ENCODE results near the gene HMGCLL1. TPM values are rescaled to one million over a fixed set of nuclear protein-coding genes. Genes with fewer than 3 reads are reported as not detected.

Gene HMGCLL1
- total and polyA plus RNA-seq, 8 donors = 0.10 to 3.3 (median 0.68) TPM; not detected in 3

DNA sequence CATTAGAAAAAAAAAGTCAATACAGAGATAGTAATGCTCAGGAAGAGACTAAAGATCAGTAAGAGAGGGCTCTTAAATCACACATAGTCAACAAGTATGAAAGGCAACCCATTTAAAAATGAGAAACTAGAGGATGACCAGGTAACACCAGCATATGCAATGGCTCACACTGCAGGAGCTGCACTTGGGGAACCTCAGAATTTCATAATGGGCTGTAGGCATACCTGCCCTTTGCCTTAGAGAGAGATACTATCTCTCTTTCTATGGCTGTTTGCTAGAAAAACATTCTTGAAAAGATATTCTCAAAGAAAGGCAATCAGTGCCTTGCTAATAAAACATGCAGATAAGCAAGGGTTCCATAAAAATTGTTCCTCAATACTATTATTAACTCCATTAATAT, 33.2 kb downstream of the HMGCLL1 start:
- DNase-seq = no peak
- no peak for TF ChIP-seq POLR2A (IDR thresholded peaks at IDR 0.05)
- TF ChIP-seq EP300 (IDR thresholded peaks at IDR 0.05) = no peak
- TF ChIP-seq, protein P1, sequence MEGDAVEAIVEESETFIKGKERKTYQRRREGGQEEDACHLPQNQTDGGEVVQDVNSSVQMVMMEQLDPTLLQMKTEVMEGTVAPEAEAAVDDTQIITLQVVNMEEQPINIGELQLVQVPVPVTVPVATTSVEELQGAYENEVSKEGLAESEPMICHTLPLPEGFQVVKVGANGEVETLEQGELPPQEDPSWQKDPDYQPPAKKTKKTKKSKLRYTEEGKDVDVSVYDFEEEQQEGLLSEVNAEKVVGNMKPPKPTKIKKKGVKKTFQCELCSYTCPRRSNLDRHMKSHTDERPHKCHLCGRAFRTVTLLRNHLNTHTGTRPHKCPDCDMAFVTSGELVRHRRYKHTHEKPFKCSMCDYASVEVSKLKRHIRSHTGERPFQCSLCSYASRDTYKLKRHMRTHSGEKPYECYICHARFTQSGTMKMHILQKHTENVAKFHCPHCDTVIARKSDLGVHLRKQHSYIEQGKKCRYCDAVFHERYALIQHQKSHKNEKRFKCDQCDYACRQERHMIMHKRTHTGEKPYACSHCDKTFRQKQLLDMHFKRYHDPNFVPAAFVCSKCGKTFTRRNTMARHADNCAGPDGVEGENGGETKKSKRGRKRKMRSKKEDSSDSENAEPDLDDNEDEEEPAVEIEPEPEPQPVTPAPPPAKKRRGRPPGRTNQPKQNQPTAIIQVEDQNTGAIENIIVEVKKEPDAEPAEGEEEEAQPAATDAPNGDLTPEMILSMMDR (IDR thresholded peaks at IDR 0.05) = no peak
- no peak for TF ChIP-seq POLR2AphosphoS5 (IDR thresholded peaks at IDR 0.05)
- intact Hi-C loops (cut with DNase I; ENCODE audit: low total_unique reads) = no loop called here
- Histone ChIP-seq H3K4me1 (no peaks in the 10 kb centered on the region), H3K9me3 (no peaks in the 10 kb centered on the region), H3K27me3 (no peaks in the 10 kb centered on the region), H3K36me3 (no peaks in the 10 kb centered on the region), H3K27ac (no peak overlapping the region), H3K4me3 (no peak overlapping the region)

DNA sequence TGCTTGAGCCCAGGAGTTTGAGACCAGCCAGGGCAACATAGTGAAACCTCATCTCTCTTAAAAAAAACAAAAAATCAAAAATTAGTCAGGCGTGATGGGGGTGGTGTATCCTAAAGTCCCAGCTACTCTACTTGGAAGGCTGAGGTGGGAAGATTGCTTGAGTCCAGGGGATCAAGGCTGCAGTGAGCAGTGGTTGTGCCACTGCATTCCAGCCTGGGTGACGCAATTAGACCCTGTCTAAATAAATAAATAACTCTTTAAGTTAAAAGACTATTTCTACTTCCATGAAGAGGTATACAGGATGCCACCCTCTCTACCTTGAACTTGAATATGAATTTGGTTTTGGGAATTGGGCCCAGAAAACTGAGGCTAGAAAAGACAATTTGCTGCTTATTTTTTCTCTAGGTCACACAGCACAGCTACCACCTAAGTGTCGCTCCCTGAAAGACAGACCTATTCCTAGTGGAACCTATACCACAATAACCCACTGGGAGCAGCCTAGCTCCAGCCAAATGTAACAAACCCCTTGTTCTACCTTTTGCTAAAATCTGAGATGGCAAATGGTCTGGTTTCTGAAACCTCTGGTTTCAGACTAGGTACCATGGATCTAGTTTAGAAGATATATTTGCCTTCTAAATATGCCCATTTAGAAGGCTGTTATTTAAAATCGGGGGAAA, 35.2 kb downstream of the HMGCLL1 start:
- intact Hi-C loops (cut with DNase I; ENCODE audit: low total_unique reads) = no loop called here
- DNase-seq = no peak
- TF ChIP-seq, protein P1 (IDR thresholded peaks at IDR 0.05) = no peak
- TF ChIP-seq POLR2AphosphoS5 (IDR thresholded peaks at IDR 0.05) (no peak), POLR2A (IDR thresholded peaks at IDR 0.05) (no peak), EP300 (IDR thresholded peaks at IDR 0.05) (no peak)
- no peak overlapping the region for H3K27ac ChIP-seq
- 91 to 95% (median 93%) methylated on average over 4 of the region's 4 CpGs for WGBS, 5 donors
- no peaks in the 10 kb centered on the region for H3K36me3 ChIP-seq
- no peaks in the 10 kb centered on the region for H3K27me3 ChIP-seq
- no peak overlapping the region for H3K4me3 ChIP-seq
- no peaks in the 10 kb centered on the region for H3K9me3 ChIP-seq
- no peaks in the 10 kb centered on the region for H3K4me1 ChIP-seq

DNA sequence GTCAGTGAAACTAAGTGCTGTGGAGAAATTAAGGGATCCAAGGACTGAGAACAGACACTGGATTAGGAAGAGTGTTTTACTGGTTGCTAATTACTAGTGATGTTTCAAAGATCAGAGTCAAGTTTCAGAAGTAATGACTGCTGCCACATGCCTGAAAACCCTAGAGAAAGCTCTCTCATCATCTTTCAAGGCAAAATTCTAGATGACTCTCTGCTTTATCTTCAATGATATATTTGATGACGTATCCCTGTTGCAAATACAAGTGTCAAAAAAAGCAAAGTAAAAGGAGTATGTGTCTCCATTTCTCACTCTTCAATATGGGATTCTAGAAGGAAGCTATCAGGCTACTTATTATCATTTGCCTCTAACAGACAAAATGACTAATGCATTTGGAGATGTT, 38.0 kb downstream of the HMGCLL1 start:
- H3K4me3 ChIP-seq = no peak overlapping the region
- H3K4me1 ChIP-seq = no peaks in the 10 kb centered on the region
- WGBS, 5 donors = 80 to 90% (median 87%) methylated on average over 1 of the region's 1 CpG
- no peaks in the 10 kb centered on the region for H3K36me3 ChIP-seq
- no peaks in the 10 kb centered on the region for H3K9me3 ChIP-seq
- no peaks in the 10 kb centered on the region for H3K27me3 ChIP-seq
- DNase-seq = no peak
- intact Hi-C loops (cut with DNase I; ENCODE audit: low total_unique reads) = no loop called here
- TF ChIP-seq POLR2A (IDR thresholded peaks at IDR 0.05) (no peak), POLR2AphosphoS5 (IDR thresholded peaks at IDR 0.05) (no peak), EP300 (IDR thresholded peaks at IDR 0.05) (no peak)
- TF ChIP-seq, protein P1 (IDR thresholded peaks at IDR 0.05) = no peak
- no peak overlapping the region for H3K27ac ChIP-seq

DNA sequence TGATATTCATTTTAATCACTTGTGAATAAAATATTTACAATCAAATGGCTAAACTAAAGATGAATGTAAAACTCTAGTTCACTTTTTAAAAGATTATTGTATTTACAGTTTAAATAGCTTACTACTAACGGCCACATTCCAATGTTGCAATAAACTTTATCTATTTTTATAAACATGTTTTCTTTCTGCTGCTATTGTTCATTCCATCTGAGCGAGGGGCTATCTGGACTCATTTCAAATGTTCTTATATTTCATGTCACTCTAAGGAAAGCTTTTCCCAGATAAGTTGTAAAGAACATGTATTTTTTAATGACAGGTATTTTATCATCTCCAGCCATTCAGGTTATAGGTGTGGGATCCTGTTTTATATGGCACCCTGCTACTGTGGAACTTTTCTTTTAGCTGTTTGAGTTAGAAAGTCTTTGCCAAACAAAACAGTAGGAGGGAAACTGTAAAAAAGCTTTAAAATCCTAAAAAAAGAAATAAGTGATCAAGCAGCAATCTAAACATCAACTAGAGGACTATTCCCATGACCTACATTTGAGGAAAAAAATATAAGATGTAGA, 42.5 kb downstream of the HMGCLL1 start:
- intact Hi-C loops (cut with DNase I; ENCODE audit: low total_unique reads) = no loop called here
- no peaks in the 10 kb centered on the region for H3K36me3 ChIP-seq
- no peak overlapping the region for H3K27ac ChIP-seq
- H3K9me3 ChIP-seq = no peaks in the 10 kb centered on the region
- no peaks in the 10 kb centered on the region for H3K27me3 ChIP-seq
- DNase-seq = no peak
- TF ChIP-seq EP300 (IDR thresholded peaks at IDR 0.05) = no peak
- TF ChIP-seq, protein P1 (IDR thresholded peaks at IDR 0.05) = no peak
- TF ChIP-seq POLR2A (IDR thresholded peaks at IDR 0.05) = no peak
- no peak for TF ChIP-seq POLR2AphosphoS5 (IDR thresholded peaks at IDR 0.05)
- no peak overlapping the region for H3K4me3 ChIP-seq
- 22 to 33% (median 27%) methylated on average over 2 of the region's 2 CpGs for WGBS, 5 donors
- no peaks in the 10 kb centered on the region for H3K4me1 ChIP-seq

Data from stomach (tissue), 9 donors.